HG03558 (cell line): ENCODE results near the gene E4F1.
A peak's percentile ranks its signal among the peaks of the same experiment; 100 is the strongest.

Source experiments
- ATAC-seq: cut with Tn5 transposase; IDR thresholded peaks from one replicate; pipeline ENCODE4 v1.9.1; 2021; ENCODE audit warnings: moderate number of reproducible peaks; ENCODE audit not compliant: unreplicated experiment; ENCODE audit errors: extremely low read depth

Gene E4F1

DNA sequence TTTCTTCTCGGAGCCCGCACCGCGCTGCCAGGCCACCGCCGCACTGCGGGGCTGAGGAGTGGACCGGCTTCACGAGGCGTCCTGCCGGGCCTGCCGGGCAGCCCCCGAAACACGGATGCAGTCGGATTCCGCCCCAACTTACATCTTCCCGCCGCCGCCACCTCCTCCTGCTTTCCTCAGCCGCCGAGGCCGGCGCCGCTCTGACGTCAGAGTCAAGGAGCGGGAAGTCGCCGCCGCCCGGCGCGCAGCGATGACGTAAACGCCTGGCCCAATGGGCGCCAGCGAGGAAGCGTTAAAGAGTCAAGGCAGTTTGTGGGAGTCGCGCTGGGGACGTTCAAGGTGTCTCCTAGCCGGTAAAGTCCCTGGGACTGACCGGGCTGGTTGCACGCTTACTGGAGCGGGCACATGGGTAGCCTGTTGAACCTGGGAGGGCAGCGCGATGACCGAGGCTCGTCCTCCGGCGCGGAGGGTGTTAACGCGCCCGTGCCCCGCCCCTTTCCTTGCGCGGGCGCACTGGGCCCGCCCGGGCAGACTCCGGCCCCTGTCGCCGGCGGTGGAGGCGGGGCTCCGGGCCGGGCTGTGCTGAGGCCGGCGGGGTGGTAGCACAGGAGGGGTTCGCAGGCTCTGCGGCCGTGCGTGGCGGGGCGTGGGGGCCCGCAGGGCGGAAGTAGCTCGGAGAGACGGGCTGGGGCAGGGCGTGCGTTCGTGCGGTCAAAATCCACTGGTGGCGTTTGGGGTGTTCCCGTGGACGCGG lies 44.7 kb downstream of the E4F1 start, which contains the start of gene RNPS1:
RNPS1 (minus strand) TSS at position 214 of the 754 bp plus-strand sequence. CDS start 3,483 bp downstream, outside the sequence.
- peak; percentile 60 for ATAC-seq

DNA sequence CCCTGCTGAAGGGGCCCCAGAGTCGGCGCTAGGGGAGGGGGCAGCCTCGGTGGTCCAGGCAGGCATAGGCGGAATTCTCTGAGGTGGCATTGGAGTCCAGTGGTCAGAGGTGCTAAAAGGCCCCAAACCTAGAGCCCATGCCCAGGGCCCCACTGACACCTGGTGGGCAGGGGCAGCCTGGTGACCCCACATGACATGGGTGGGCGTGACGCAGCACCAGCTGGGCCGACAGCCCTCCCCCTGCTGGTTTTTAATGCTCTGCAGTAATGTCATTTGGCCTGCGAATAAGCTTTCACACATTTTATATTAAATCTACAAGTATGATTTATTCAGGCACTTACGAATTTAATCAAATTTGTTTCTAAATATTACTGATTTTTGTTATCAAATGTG lies 46.7 kb downstream of the E4F1 start:
- no peak for ATAC-seq

DNA sequence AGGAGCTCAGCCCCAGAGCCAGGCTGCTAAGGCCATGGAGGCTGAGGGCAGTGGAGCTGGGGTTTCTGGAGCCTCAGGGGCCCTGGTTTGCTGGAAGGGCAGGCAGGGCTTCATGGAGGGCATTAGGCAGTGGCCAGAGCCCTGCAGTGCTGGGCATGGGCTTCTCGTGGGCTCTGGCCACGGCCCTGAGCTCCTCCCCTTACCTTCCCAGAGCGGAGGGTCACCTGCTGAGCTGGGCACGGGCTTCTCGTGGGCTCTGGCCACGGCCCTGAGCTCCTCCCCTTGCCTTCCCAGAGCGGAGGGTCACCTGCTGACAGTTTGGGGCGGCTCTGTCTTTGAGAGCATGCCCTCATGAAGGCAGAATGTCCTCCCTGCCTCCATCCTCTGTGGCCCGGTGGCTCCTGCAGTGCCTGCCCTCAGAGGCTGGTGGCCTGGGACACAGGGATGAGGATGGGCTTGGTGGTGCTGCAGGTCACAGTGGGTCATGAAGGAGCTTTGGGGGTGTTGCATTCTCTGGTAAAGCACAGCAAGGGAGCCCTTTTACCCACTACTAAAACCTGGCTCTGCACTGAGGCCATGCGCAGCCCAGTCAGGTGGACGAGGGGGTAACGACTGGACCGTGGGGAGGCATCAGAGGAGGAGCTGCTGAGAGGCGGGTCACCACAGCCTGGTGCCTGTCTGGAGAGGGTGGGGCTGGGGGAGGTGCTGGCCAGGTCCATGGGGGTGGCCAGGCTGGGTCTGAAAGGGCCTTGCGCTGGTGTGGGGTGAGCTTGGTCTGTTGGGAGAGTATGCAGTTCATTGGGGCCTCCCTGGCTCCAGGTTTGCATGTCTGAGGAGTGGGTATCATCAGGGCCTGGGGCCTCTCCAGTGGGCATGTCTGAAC lies 47.4 kb downstream of the E4F1 start:
- ATAC-seq: no peak

DNA sequence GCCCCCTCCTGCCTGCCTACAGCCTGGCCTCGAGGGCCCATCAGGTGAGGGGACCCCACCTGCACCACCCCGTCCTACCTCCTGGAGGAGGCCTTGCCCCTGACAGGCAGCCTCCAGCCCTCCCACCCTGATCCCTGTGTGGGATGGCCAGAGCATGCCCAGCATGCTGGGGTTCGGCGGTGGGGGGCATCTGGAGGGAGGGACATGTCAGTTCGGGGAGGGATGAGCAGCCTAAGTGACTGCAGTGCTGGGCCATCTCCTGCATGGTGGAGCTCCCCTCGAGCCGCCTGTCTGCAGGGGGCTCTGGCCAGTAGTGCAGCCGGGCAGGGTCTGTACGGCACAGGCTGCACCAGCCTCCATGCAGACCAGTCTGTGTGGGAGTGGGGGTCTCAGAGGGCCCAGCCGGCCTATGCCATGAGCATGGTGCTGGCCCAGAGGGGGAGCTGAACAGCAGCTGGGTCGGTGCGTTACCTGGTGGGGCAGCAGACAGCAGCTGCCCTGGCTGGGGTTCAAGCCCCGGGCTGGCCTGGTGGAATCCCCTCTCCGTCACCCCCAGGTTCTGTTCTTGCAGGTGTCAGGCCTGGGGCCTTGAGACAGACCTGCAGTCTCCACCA lies 48.6 kb downstream of the E4F1 start:
- ATAC-seq: no peak

DNA sequence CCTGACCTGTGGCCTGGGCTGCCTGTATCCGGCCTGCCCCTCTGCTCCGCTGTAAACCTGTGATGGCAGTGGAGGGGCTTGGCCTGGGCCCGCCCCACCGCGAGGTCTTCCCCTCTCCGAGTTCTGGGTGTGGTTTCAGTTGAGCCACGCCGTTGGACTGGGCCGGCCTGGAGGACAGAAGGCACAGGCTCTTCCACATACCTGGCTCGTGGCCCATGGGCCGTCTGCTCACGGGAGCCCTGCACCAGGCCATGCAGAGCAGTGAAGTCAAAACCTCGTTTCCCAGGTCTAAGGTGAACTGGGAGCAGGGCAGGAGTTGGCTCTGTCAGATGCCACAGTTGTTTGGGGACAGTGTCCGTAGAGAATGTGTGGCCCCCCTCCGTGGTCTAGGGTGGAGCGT lies 50.1 kb downstream of the E4F1 start:
- no peak for ATAC-seq

DNA sequence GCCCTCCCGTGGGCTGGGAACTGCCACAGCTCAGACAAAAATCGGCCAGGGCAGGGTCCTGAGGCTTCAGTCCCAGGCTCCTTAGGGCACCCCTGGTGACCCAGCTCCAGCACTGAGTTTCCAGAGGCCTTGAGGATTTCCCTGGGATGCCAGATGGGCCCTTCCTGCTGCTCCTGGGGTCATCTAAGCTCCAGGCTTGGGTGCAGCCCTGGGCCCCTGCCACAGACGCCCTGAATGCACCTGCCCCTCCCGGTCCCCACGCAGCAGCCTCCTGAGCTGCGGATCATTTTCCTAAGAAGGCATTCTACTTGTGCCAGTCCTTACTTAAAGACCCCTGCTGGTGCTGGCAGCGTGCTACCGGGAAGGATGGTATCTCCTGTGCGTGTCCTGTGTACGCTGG lies 50.5 kb downstream of the E4F1 start:
- no peak for ATAC-seq

DNA sequence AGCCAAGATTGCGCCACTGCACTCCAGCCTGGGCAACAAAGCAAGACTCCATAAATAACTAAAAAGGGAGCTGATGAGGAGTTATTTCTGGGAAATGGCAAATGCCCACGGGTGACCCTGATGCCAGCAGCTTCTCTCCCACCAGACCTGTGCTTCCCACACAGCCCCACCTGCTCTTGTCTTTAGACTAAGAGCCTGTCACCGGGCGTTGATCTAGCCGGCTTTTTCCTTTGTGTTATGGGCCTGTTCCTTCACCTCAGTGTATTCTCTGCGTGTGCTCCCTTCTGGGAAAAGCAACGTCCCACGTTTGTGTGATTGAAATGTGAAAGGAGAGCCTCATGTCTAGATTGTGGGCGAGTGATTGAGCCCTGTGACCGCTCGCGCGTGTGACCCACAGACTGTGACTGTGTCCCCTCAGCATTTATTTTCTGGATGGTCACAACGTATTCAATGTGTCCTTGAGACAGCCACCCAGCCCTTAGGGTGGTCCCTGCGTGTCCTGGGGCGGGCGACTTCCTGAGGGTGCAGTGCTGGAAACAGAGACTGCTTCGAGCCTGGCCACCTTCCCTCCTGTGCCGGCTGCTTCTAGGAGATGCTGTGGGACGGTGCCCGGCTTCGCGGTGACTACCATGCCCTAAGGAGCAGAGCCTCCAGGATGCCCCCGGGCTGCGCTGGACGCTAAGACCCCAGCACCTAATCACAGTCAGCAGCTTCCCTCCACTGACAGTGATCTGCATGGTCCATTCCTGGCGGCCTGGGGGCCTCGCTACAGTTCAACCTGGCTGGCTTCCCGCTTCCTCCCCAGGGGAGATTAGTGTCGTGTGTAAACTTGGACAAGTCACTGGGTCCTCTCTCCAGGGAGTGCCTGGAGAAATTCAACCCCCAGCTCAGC lies 52.3 kb downstream of the E4F1 start:
- ATAC-seq: no peak

DNA sequence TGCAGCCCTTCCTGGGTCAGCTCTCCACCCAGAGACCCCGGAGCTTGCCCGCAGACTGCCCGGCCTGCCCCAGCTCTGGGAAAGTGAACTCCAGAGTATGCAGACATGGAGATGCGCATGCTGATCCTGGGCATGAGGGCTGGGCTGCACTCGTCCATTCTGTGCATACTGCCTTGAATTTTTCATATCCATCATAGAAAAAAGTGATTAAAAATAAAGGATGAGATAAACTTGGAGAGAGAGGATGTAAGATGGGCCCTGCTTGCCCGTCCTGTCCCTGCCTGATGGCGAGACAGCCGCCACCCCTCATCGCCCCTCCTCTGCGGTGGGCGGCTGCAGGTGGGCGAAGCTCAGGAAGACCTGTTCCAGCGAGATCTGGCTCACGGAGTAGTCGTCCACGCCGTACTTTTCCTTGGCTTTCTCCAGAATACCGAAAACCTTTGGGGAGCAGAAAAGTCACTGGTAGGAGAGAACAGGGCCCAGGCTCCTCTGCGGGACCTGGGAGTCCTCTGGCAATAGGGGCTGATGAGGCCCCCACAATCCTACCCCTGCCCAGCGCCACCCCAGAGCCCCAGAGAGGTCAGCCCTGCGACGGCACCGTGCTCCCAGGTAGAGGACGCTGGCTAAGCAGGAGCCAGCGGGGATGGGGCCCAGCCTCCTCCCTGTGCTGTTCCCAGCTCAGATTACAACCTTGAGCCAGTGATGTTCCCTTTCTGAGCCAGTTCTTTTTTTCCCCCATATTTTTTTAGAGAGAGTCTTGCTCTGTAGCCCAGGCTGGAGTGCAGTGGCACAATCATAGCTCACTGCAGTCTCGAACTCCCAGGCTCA lies 53.2 kb downstream of the E4F1 start:
- no peak for ATAC-seq

DNA sequence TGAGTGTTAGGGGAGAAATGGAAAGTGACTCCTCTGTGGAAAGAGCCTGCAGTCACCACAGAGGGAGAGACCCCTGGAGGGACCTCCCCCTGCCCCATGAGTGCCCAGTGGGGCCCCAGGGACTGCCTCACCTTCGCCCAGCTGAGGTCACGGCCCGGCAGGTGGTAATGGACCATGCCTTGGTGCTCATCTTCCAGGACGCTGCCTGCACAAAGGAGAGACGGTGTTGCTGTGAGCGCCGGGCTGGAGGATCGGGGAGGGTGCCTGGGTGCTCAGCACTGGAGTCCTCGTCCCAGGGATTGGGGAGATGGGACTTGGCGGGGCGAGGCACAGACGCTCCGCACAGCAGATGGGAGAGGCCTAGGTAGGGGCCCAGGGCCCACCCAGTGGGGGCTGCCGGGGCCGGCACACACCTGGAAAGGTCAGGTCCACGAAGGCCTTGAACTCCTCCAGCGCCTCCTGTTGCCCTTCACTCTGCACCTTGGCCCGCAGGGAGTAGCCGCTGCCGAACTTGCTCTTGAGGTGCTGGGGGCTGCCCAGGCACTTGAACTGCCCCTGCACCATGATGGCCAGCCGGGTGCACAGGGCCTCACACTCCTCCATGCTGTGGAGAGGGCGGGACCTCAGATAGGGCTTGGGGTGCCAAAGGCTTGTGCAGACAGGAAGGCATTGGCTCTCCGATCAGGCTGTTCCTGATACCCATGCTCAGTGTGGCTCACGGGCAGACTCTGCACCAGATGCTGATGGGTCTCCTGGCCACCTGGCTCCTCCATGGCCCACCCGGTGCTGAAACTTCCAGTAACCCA lies 54.3 kb downstream of the E4F1 start:
- ATAC-seq: no peak

DNA sequence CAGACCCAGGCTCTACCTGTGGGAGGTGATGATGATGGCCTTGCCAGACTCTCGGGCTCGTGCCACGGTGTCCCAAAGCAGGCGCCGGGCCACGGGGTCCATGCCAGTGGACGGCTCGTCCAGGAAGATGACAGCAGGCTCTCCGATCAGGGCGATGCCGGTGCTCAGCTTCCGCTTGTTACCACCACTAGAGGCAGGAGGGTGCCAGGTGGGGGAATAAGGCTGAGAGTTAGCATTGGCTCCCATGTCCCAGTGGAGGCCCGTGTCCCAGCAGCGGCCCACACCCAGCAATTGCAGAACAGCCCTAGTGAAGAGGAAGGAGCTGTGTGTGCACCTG lies 54.8 kb downstream of the E4F1 start:
- ATAC-seq: no peak

DNA sequence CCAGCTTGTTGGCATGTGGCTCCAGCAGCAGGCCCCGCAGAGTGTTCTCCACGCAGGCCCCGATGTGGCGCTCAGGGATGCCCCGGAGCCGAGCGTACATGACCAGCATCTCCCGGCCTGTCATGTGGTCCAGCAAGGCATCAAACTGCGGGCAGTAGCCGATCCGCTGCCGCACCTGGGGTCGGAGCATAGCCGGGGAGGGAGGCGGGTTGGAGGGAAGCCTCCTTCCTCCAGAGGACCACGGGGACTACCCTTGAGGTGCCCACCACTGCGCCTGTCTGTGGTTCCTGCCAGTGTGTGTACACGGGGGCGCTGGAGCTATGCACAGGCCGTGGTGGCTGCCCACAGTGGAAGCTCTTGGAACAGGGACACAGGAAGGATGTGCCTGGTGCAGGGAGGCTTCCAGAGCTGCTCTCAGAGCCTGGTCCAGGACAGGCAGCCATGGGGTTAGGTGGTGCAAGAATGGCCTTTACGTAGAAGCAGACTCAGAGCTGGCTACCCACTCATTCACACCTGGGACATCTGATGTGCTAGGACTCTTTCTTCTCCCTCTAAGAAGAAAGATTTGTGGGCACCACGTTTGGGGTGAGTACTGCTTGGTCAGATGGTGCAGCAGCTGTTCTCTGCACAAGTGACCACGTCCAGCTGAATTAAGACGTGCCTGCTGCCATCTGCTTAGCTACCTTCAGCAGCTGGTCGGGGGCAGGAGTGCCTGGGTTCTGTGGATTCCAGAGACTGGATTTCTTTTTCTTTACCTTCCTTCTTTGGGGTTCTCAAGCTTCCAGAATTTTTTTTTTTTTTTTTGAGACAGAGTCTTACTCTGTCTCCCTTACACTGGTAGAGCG lies 55.8 kb downstream of the E4F1 start:
- no peak for ATAC-seq

DNA sequence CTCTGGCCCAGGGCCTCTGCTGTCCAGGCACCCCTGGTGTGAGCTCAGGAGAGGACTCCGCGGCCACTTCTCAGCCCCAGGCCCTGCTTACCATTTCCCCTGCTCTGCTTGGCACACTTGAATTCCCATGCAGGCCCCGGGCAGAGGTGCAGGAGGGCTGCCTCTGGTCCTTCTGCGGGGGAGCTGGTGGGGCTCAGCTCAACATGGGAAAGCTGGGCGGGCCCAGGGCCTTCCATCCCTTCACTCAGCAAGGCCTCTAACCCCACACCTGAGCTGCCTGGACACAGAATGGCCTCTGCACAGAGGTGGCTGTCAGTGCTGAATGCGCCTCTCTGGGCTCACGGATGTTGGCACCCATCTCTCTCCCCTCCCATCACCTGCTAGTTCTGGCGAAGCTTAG lies 57.1 kb downstream of the E4F1 start:
- no peak for ATAC-seq

DNA sequence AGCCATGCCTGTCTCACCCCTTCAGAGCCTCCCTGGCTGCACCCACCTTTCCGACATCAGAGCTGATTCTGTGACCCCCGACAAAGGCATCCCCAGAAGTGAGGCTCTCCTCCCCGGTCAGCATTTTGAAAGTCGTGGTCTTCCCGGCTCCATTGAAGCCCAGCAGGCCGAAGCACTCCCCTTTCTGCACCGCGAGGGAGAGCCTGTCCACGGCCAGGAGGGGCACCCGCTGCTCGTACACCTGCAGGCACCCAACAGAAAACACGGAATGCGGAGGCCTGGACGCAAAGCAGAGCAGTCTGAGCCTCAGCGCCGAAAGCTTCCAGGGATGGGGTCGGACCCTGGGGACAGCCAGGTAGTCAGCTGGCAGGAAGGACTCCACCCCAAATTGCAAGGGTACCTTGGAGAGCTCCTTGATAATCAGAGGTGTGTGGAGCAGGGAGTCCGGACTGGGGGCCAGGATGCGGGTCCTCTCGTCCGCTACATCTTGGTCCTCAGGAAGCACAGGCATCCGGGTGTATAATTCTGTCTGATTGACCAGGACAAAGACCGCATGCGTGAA lies 57.7 kb downstream of the E4F1 start:
- no peak for ATAC-seq

DNA sequence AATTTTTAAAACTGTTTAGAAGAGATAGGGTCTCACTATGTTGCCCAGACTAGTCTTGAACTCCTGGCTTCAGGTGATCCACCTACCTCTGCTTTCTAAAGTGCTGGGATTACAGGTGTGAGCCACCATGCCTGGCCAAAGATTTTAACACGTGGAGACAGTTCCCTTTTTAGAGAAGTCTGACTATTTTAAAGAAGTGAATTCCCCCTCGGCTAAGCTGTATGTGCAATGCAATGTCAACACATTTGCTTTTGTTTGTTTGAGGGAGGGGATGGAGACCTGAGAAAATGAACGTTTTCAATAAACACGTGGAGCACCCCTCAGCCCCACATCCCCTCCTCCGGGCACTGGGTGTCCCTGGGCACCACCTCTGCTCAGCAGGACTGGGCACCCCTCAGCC lies 58.9 kb downstream of the E4F1 start:
- no peak for ATAC-seq

DNA sequence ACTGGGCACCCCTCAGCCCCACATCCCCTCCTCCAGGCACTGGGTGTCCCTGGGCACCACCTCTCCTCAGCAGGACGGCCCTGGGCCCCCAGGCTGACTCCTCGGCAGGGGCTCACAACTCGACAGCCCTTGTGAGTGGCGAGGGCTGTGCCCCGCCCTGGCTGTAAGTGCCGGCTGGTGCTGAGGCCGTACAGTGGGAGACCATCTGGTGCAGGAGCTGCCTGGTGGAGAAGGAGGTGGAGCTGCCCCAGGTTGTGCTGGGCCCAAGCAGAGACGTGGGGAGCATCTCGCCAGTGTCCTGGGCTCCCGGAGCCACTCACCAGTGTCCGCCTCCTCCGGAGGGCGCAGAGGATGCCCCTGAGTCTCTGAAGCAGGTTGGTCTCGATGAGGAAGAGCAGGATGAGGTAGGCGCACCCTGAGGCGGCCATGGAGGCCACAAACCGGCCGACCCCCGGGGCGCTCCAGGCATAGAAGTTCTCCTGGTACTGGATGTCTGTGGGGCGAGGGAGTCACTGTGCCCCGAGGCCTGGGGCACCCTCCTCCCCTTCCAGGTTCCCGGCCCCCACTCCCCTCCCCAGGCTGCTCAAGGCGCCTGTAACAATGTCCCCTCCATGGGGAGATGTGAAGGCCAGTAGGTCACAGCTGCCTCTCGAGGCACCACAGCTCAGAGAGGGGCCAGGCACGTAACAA lies 59.6 kb downstream of the E4F1 start:
- no peak for ATAC-seq

DNA sequence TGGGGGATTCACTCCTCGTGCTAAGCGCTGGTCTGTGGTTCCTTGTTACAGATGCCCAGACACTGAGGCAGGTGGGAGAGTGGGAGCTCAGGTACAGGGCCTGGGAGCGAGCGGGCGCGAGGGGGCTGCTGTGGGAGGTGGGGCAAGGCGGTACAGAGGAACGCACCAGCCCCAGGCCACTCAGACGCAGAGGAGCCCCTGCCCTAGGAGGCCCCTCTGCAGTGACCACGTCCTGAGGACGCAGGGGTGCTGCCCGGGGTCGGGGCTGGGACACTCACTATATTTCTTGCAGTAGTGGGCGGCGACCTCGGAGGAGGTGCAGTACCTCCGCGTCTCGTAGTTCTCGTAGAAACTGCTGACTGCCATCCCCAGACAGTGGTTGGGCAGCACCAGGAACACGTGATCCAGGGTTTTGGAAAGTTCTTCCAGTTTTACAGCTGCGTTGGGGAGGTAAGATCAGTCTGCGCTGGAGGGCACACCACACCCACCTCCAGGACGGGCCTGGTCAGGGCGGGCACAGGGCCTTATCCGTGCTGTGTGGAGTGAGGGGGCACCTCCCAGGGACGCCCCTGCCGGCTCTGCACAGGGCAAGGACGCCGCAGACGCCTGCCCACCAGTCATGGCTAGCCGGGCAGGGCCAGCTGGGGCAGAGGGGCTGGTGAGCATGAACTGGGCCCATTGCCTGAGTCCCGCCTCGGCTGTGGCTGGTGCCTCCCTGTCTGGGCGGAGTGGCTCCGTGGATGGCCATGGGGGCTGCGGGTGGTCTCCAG lies 60.8 kb downstream of the E4F1 start:
- ATAC-seq: no peak
